ENCODE data around the gene MAML2. TPM values are rescaled to one million over a fixed set of nuclear protein-coding genes. Genes with fewer than 3 reads are reported as not detected.

Gene MAML2
- total RNA-seq, 4 donors from 2014 or later = 19.0 to 36.4 (median 31.4) TPM

DNA sequence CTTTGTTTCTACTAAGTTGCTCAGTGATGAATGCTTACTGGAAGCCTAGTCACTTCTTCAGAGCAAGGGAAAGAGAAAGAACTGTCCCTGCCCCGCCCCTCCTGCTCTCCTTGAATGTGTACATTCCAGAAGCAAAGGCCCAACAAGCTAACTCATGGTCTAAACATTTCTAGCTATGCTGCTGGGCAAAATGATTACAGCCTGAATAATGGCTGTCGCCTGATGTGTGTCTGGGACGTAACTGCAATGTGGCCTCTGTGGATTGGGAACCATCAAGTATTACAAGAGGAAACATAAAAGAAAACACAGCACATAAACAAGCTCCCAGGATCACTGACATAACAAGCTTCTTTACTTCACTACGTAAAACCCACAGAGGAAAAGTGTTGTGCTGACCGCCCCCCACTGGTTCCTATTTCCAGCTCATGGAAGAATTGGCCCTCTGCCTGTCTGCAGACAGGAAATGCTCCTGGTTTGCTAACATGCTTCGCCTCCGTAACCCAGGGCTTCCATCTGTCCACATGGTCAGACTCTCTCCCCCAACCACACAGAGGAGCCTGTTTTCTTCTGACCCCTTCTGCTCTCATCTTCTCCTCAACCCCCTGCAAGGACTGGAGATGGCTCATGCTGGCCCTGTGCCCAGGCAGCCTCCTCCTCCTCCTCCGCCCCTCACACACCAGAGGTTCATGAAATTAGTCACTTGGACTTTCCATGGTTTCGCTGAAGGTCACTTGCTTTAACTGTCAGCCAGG is 187.2 kb downstream of the MAML2 start:
- H3K27me3 ChIP-seq = no peaks in the 10 kb centered on the region
- peaks cover 28 to 39% of the 10 kb centered on the region in 2 donors for H3K4me1 ChIP-seq
- peak; percentile 44 to 49 for DNase-seq
- TF ChIP-seq, protein P1, sequence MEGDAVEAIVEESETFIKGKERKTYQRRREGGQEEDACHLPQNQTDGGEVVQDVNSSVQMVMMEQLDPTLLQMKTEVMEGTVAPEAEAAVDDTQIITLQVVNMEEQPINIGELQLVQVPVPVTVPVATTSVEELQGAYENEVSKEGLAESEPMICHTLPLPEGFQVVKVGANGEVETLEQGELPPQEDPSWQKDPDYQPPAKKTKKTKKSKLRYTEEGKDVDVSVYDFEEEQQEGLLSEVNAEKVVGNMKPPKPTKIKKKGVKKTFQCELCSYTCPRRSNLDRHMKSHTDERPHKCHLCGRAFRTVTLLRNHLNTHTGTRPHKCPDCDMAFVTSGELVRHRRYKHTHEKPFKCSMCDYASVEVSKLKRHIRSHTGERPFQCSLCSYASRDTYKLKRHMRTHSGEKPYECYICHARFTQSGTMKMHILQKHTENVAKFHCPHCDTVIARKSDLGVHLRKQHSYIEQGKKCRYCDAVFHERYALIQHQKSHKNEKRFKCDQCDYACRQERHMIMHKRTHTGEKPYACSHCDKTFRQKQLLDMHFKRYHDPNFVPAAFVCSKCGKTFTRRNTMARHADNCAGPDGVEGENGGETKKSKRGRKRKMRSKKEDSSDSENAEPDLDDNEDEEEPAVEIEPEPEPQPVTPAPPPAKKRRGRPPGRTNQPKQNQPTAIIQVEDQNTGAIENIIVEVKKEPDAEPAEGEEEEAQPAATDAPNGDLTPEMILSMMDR (IDR thresholded peaks at IDR 0.05) = peak in 1 of 6 experiments; percentile 24
- TF ChIP-seq POLR2A (IDR thresholded peaks at IDR 0.05) = no peak
- WGBS, 2 donors = 56 to 77% methylated on average over 9 of the region's 9 CpGs
- no peaks in the 10 kb centered on the region for H3K9me3 ChIP-seq
- no peak overlapping the region for H3K4me3 ChIP-seq (replicated peaks in 1 of 3)
- intact Hi-C loops (cut with DNase I) = no loop called here
- peak overlapping the region; percentile 73 to 77 (median 74) for H3K27ac ChIP-seq
- no peaks in the 10 kb centered on the region for H3K36me3 ChIP-seq

DNA sequence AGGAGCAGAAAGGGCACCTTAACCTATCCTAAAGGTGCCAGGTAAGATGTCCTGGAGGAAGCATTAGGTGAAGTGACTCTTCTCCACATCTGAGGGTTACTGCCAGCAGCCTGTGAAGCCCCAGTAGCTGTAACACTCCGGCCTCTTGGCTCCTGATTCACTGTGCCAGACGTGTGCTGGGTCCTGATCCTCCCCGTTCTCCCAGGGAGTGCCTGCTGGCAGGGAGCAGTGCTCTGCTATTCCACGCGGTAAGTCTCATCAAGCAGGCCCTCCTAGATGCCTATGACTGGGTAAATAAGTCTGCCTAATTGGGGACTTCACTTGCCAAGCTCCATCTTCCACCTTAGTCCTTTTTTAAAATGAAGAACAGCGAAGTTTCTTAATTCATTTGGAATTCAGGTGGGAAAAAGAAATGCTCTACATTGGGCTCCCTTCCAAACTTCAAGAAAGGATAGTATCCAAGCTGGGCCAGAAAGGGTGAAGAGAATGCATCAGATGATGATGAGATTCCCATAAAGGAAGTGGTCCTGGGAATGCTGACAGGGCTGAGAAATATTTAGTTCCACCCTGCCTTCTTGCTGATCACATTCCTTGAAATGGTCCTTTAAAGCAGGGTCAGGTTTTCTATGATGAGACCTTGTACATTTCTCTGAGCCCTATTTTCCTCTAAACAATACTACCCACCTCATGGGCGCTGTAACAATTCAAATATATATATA is 188.0 kb downstream of the MAML2 start:
- Histone ChIP-seq H3K27me3 (no peaks in the 10 kb centered on the region), H3K27ac (peak overlapping the region in 2 of 3 donors; percentile 57 to 77), H3K36me3 (no peaks in the 10 kb centered on the region), H3K4me3 (replicated peaks in 1 of 3) (no peak overlapping the region), H3K9me3 (no peaks in the 10 kb centered on the region), H3K4me1 (peaks cover 28 to 39% of the 10 kb centered on the region in 2 donors)
- WGBS, 2 donors = 65 to 78% methylated on average over 5 to 7 of the region's 7 CpGs
- TF ChIP-seq, protein P1 (IDR thresholded peaks at IDR 0.05) = no peak
- no peak for TF ChIP-seq POLR2A (IDR thresholded peaks at IDR 0.05)
- DNase-seq = peak; percentile 37 to 43
- intact Hi-C loops (cut with DNase I) = no loop called here

DNA sequence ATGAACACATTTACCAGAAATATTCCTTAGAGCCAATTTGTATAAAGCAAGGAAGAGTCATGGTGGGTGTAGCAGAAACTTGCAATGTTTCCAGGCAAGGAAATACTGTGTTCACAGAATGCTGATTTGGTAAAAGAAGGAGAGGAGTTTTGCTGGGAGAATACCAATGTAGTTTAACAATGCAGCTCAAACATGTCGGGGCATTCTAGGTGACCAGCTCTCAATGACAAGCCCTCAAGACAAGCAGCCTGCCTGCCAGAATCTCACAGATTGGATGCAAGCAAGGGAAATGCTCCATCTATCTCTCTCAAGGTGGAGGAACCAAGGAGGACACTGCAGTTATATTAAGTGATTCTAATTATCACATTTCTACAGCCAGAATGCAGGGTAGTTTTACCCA is 190.4 kb downstream of the MAML2 start:
- H3K9me3 ChIP-seq = no peaks in the 10 kb centered on the region
- DNase-seq = no peak
- 95 to 100% methylated on average over 1 of the region's 1 CpG for WGBS, 2 donors
- no peaks in the 10 kb centered on the region for H3K27me3 ChIP-seq
- intact Hi-C loops (cut with DNase I) = no loop called here
- no peak overlapping the region for H3K27ac ChIP-seq
- no peak overlapping the region for H3K4me3 ChIP-seq (replicated peaks in 1 of 3)
- H3K36me3 ChIP-seq = no peaks in the 10 kb centered on the region
- TF ChIP-seq, protein P1 (IDR thresholded peaks at IDR 0.05) = no peak
- no peak for TF ChIP-seq POLR2A (IDR thresholded peaks at IDR 0.05)
- peaks cover 28 to 38% of the 10 kb centered on the region in 2 donors for H3K4me1 ChIP-seq

DNA sequence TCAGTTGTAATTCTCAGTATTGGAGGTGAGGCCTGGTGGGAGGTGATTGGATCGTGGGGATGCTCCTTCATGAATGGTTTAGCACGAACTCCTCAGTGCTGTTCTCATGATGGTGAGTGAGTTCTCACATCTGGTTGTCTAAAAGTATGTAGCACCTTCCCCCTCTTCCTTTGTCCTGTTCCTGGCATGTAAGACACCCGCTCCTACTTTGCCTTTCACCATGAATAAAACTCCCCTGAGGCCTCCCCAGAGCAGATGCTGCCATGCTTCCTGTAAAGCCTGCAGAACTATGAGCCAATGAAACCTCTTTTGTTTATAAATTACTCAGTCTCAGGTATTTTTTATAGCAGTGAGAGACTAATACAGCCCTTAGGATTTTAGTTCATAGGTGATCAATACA is 191.5 kb downstream of the MAML2 start:
- Histone ChIP-seq H3K36me3 (no peaks in the 10 kb centered on the region), H3K27me3 (no peaks in the 10 kb centered on the region), H3K27ac (no peak overlapping the region), H3K4me3 (replicated peaks in 1 of 3) (no peak overlapping the region), H3K9me3 (no peaks in the 10 kb centered on the region), H3K4me1 (peaks cover 25 to 26% of the 10 kb centered on the region in 2 donors)
- TF ChIP-seq, protein P1 (IDR thresholded peaks at IDR 0.05) = no peak
- no peak for TF ChIP-seq POLR2A (IDR thresholded peaks at IDR 0.05)
- 86 to 94% methylated on average over 3 of the region's 3 CpGs for WGBS, 2 donors
- intact Hi-C loops (cut with DNase I) = no loop called here
- DNase-seq = no peak

DNA sequence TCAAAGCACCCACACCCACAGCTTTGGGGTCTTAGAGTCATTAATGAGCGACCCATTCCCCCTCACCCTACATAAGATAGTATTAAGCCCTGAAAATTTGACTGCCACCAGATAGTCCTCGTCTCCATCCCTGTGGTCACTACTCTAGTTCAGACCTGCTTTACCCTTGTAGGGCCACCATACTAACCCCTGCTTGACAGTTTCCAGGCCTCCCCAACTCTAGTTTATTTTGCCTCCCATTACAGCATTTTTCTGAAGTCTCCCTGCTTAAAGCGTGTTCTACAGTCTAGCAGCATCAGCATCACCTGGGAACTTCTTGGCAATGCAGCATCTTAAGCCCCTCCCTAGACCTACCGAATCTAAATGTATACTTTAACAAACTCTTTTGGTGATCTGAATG is 192.4 kb downstream of the MAML2 start:
- DNase-seq = no peak
- intact Hi-C loops (cut with DNase I) = no loop called here
- Histone ChIP-seq H3K27me3 (no peaks in the 10 kb centered on the region), H3K4me3 (replicated peaks in 1 of 3) (no peak overlapping the region), H3K4me1 (peaks cover 16 to 17% of the 10 kb centered on the region in 2 donors), H3K27ac (no peak overlapping the region), H3K36me3 (no peaks in the 10 kb centered on the region), H3K9me3 (no peaks in the 10 kb centered on the region)
- WGBS, 2 donors = 91 to 93% methylated on average over 4 of the region's 4 CpGs
- no peak for TF ChIP-seq POLR2A (IDR thresholded peaks at IDR 0.05)
- TF ChIP-seq, protein P1 (IDR thresholded peaks at IDR 0.05) = no peak
